ENCODE results near the gene CFAP74. TPM values are rescaled to one million over a fixed set of nuclear protein-coding genes. Genes with fewer than 3 reads are reported as not detected.

Gene CFAP74
- total and polyA plus RNA-seq, 2 of the 13 experiments (the other 11 are each of a cell fraction or from before 2014, with no cell fraction given), result 0.27 to 0.62 TPM

- TF ChIP-seq ZNF816 (CRISPR knock-in tag; IDR thresholded peaks at IDR 0.05; ENCODE audit: borderline replicate concordance) (no peak), RBFOX2 (IDR thresholded peaks at IDR 0.05; ENCODE audit: low read depth, low read length) (peak; percentile 85), GMEB1 (CRISPR knock-in tag; IDR thresholded peaks at IDR 0.05; ENCODE audit: borderline replicate concordance) (peak; percentile 81), HDAC1 (CRISPR knock-in tag; IDR thresholded peaks at IDR 0.05) (no peak; the same call in 1 of the 2 replicates), MAZ (IDR thresholded peaks at IDR 0.05; ENCODE audit: borderline replicate concordance, low read depth, low read length) (peak; percentile 67; the same call in 1 of the 2 replicates), MAZ (CRISPR knock-in tag; IDR thresholded peaks at IDR 0.05; ENCODE audit: low read depth) (peak; percentile 16; the same call in 1 of the 2 replicates), ZNF605 (CRISPR knock-in tag; IDR thresholded peaks at IDR 0.05) (peak; percentile 76; the same call in 1 of the 2 replicates), RFX3 (CRISPR knock-in tag; IDR thresholded peaks at IDR 0.05) (no peak), TP53 (CRISPR knock-in tag; conservative IDR thresholded peaks at IDR 0.05) (0 out of 2 replicates have a peak, but pooled peaks have one; percentile 32), ZNF350 (CRISPR knock-in tag; IDR thresholded peaks at IDR 0.05; ENCODE audit: borderline replicate concordance, low read depth) (peak; percentile 70; the same call in 1 of the 2 replicates), KDM4B (CRISPR knock-in tag; IDR thresholded peaks at IDR 0.05) (no peak), TGIF2 (CRISPR knock-in tag; IDR thresholded peaks at IDR 0.05) (no peak), ZNF235 (CRISPR knock-in tag; IDR thresholded peaks at IDR 0.05; ENCODE audit: borderline replicate concordance) (peak; percentile 89; the same call in 1 of the 2 replicates), ZNF318 (CRISPR knock-in tag; IDR thresholded peaks at IDR 0.05) (no peak), GATA4 (IDR thresholded peaks at IDR 0.05; ENCODE audit: borderline replicate concordance, low read depth) (0 out of 2 replicates have a peak, but pooled peaks have one; percentile 42), HNRNPLL (IDR thresholded peaks at IDR 0.05; ENCODE audit: low read depth, low read length, poor library complexity, severe bottlenecking) (peak; percentile 84), ZNF234 (CRISPR knock-in tag; conservative IDR thresholded peaks at IDR 0.05) (no peak)
- TF ChIP-seq, protein P1, sequence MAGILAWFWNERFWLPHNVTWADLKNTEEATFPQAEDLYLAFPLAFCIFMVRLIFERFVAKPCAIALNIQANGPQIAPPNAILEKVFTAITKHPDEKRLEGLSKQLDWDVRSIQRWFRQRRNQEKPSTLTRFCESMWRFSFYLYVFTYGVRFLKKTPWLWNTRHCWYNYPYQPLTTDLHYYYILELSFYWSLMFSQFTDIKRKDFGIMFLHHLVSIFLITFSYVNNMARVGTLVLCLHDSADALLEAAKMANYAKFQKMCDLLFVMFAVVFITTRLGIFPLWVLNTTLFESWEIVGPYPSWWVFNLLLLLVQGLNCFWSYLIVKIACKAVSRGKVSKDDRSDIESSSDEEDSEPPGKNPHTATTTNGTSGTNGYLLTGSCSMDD (CRISPR knock-in tag; IDR thresholded peaks at IDR 0.05), result 0 out of 2 replicates have a peak, but pooled peaks have one; percentile 53
Measured at GRCh38 chr1:1919304-1920056, 84.1 kb downstream of the CFAP74 start (continued).

Measured in HepG2 (cell line).